Left lobe of liver (tissue), 2 donors: Measurements from ENCODE around the gene FAM53B. TPM values are rescaled to one million over a fixed set of nuclear protein-coding genes. Genes with fewer than 3 reads are reported as not detected.

ENCODE experiments used
- ATAC-seq: fragments of 200-7000 bp; cut with Tn5 transposase; one replicate; pipeline ENCODE4 v1.9.1; 2020; ENCODE audit warnings: mild to moderate bottlenecking, moderate library complexity
- DNase-seq: peaks from one replicate; pipeline ENCODE4 v3.0.0-alpha.2; 2020; ENCODE audit warnings: low spot score
- total RNA-seq: library from RNA; stranded (reverse); gene quantifications from one replicate; pipeline ENCODE4 v1.2.1, GENCODE V29; 2021
- donor health status: DM: no; HTN: no; CAD: no; lungs with moderate emphysema.
- donor health status: DM: no; HTN: yes; CAD: no.

FAM53B gene
- total RNA-seq, 1 donor from 2014 or later = 5.7 TPM

DNA sequence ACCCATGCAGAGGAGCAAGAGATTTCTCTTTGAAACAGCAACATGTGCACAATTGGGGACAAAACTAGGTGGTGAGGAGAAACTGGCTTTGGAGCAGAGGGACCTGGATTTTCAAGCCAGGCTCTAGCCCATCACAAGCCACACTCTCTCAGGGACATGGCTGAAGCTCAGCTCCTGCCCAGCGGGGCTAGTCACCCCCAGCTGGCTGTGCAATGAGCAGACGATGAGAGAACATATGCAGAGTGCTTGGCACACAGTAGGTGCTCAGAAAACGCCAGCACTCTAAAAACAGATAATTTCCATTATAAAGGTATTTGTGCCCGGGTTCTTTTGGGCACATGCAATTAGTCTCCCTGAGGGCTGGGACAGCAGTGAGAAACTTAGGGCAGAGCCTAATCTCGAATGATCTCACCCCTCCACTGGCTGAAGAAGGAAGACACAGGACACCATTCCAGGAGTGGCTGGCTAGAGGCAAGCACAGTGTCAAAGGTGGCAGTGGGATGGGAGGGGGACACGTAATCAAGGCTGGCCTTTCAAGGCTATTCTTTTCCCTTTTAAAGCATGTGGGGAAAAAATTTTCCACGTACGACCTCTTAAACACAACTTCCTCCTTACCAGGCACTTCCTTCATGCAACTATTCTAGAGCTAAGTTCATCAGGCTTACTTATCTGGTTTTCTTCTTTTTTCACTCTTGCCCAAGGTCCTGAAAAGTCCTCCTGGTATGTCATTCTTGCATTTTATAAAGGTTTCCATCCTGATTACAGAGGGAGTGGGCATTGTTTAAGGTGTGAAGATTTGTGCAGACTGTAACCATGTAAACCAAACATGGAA lies 15.1 kb downstream of the FAM53B start:
- ATAC-seq (peak; percentile 25), DNase-seq (no peak)

DNA sequence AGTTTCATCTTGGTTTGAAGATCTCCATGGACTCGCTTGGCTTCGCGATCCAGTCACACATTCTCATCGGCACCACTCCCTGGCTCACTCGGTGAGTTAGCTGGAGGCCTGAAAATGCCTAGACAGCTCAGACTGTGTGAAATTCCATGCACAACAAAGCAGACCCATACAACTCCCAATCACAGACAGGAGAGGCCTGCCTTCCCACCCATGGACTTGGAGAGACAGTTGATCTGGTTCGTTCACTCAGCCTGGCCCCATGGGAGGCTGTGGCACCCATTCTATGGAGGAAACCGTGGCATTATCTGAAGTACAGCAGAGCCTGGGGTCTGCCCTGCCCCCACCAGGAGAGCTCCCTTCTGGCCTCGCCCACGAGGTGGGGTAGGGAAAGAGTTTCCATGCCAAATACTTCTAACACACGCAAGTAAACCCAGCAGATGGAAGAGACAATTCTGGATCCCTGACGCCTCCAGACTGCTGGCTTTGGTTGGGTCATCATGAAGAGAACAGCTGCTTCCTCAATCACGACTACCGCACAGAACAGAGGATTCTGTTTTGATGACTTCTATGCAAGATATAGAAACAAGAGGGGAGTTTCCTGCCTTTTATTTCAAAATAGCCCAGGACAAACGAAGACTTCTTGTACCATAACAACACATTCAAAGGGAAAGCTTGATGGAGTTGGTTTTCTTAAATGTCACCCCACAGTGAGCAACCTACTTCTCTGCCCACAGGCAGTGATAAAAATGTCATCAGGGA lies 15.9 kb downstream of the FAM53B start:
- DNase-seq (no peak), ATAC-seq (peak; percentile 27)

DNA sequence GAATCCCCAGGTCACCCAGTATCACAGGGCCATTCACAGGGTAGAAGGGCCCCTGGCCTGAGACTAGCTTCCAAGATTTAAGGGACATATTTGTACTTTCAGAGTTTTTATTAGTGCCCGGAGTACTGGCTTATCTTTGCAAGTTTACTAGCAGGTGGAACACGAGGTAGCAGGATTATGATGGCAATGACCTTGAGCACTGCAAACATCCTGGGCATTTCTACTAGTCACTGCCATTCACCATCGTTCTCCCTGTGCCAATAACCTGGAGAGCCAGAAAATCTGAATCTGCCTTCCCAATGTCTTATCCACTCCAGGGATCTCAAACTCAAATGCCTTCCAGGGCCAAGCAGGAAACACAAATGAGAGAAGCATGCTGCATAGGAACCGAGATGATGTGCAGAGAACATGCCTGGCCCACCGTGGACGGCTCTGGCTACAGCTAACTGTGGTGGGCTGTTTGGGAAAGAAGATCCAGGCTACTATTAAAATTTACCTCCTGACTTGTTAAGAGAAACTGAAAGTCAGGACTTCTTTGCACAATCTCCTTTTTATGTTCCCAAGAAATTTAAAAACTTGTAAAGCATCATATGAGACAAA lies 16.7 kb downstream of the FAM53B start:
- ATAC-seq = no peak
- DNase-seq = no peak

DNA sequence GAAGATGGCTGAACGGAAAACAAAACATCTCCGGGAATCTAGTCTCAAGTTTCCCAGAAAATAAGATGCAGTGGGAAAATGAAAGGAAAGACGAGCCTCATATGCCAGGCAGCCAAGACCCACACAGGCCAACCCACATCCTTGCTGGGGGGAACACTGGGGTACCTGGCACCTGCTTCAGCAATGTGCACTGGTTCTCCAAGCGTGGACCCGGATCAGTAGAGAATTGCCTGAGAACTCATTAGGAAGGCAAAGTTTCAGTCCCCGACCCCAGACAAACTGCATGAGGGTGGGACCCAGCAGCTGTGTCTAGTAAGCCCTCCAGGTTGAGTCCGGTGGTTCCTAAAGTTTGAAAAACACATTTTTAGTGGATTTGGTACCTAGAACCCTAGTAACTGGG lies 18.4 kb downstream of the FAM53B start:
- no peak for DNase-seq
- ATAC-seq = no peak

DNA sequence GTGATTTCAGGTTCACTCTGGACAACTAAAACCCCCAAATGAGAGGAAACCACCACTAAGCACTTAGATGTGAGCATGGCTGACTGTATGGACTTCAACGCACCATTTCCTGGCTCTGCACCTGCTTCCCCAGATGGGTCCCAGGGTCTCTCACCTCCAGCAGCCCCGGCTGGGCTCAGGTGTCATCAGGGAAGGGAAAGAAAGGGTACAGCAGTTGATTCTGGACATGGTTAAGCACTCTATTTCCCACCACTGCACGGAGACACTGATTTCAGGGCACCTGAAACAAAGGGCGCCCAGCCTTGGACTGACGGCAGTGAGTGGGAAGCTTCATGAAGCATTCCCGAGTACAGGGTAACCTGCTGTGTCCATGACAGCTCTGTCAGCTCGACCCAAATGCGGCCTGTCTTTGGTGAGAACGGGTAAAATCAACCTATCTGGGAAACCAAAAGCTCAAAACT lies 19.0 kb downstream of the FAM53B start:
- ATAC-seq = no peak
- no peak for DNase-seq

DNA sequence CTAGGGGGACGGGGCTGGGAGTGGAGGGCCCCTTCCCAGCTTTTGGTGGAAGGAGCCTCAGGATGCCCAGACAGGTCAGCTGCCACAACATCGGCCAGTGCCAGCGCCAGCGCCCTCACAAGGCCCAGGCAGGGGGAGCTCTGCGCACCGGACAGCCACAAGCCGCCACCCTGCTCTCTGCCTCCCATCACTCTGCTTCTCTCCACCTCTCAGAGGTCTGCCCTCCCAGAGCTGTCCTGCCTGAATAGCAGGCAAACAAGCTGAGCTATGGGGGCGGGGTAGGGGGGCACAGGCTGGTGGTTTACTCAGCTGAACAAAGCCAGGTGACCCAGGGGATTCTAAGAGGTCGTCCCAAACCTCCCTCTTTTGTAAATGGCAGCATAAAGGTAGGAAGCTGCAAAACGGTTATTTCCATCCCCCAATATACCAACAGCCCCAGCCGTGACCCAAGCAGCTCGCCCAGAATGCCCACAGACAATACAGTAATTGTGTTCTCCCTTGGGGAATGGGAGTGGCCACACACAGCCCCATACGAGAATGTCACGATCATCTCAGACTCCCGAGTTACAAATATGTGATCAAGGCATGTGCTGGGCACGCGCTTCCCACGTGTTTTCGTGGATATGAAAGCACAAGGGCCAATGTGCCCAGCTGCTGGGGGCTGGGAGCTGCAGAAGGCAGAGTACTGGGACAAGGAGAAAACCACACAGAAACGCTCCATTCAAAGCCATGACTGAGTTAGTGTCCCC lies 19.7 kb downstream of the FAM53B start:
- ATAC-seq (no peak), DNase-seq (no peak)

DNA sequence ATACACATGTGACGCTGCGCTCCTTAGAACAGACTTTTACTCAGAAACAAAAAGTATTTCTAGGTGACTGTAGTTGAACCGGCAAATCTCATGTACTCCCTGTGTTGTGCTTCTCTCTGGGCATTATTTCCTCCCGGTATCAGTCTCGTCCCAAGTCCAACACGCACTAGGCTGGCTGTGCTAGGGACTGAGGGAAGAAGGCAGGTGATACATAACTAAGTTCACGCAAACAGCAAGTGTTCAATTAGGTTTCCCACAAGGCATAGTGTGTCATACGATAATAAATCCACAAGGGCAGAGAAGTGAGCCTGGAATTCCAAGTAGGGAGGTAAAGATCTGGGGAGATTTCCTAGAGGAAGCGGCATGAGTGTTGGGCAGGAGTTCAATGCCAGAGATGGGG lies 20.4 kb downstream of the FAM53B start:
- DNase-seq (no peak), ATAC-seq (no peak)

DNA sequence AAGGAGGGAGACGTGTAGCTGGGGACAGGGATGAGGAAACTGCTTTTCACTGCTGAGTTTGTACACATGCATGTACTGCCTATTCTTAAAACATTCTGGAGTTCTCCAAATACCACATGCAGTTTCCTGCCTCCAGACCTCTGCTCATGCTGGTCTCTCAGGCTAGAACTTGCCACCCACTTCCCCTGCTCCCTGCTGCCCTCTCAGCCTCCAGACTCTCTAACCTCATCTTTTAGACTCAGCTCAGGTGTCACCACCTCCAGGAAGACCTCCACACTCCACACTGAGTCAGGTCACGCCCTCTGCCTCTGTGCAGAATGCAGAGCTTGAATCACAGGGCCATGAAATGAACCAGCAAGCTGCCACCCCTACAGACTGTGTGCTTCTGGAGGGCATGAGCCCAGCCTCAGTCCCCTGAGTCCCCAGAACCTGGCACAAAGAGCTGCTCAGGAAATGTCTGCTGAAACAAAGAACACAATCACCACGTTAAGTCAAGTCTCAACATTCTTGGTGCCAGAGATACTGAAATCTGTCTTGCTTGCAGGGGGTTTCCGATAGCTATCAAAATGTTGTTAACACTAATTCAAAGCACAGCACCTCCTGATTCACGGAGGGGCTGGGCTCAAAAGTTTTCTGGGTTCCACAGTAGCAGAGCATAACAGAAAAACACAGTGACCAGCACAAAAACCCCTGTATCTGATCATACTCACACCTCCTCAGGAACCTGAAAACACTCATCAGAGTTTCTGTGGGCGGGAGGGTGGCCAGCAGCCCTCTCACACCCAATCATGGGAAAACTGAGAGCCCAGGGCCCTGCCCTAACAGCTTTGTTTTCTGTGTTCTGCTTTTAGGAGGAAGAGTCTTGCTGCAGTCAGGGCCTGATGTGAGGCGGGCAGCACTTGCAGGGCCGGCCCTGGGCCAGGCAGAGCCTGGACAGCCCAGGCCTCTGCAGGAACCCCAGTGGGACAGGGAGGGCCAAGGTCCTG lies 21.1 kb downstream of the FAM53B start:
- ATAC-seq (peak; percentile 47), DNase-seq (no peak)

DNA sequence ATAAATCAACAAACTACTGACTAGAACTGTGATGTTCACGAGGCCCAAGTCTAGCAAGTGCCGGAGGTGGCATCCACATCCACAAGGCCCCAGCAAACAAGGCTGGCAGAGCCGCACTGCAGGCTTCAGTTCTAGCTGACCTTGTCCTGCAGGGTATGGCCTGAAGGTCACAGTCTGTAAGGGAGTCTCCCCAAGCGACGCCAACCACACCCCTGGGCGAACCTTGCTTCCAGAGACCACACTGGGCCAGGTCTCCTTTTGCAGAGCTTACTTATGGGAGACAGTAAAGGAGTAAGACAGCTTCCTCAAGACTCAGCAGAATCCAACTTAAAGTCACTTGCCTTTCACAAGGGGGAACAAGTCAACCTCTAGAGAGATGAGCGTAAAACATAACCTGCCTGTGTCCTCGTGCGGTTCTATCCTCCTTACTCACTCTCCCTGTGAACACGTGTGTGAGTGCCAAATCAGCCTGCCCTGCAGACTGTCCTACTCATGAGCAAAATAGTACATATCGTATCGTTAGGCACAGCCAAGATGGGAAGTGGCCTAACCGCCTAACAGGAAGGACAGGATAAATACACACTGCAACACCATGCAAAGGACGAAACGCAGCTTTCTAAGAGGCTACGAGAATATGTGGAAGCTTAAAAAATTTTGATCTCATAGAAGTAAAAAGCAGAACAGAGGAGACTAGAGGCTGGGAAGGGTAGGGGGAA lies 22.7 kb downstream of the FAM53B start:
- DNase-seq (no peak), ATAC-seq (peak; percentile 42)

DNA sequence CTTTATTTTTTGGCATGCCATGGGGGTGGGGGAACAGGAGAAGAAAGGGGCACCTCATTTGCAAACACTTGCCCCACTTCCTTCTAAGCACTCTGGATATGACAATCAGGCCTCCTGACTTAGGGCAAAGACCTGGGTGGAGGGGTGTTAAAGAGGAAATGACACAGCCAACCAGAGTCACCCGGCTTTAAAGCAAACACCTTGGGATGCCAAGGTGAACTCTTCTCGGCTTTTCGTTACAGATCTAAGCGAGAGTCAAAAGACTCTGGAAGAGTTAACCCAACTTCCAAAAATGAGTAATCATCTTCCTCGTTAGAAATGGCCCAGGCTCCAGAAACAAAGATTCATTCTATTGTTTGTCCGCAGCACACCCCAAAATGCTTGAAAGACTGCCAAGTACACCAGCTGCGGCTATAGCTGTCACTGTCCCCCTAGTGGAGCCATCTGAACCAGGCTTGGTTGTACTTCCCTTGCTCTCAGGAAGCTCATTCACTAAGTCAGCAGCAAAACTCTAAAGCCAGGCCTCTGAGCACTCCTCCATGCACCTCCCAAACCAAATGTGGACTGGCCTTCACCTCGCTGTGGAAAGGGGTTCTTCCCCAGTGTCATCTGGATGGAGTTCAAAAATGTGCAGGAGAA lies 24.8 kb downstream of the FAM53B start:
- ATAC-seq = peak; percentile 58
- DNase-seq = no peak

DNA sequence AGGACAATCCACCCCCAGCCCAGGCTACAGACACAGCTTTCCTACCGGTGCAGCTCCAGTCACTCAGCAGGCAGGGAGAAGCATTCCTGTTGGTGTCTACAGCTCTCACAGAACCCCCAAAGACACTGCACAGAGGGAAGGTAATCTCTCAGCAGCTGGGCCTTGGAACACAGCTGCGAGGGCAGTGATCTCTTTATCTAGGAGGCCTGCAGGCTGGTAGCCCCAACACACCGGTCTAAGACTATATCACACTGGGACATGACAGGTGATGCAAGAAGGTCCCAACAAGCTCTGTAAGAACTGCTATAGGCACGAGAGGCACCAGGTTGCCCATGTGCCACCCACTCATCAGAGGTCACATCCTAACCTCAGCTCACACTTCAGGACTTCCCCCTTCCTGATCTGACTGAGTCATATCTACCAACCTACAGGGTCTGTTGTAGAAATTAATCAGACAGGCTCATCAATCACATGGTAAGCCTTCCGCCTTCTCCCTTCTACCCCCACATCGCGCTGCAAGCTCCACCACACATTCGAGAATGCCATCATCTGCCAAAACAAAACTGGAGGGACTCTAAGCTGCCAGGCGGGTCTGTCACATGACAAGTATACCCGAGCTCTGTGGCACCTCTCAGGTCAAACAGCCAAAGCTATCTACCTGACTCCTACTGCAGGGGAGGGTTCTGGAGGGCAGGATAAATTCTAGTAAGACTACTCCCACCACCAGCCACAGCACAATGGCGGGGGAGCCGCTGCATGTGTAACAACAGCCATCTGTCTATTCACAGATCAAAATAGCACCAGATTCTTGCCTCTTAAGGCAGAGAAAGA lies 26.1 kb downstream of the FAM53B start:
- no peak for DNase-seq
- peak; percentile 17 for ATAC-seq

DNA sequence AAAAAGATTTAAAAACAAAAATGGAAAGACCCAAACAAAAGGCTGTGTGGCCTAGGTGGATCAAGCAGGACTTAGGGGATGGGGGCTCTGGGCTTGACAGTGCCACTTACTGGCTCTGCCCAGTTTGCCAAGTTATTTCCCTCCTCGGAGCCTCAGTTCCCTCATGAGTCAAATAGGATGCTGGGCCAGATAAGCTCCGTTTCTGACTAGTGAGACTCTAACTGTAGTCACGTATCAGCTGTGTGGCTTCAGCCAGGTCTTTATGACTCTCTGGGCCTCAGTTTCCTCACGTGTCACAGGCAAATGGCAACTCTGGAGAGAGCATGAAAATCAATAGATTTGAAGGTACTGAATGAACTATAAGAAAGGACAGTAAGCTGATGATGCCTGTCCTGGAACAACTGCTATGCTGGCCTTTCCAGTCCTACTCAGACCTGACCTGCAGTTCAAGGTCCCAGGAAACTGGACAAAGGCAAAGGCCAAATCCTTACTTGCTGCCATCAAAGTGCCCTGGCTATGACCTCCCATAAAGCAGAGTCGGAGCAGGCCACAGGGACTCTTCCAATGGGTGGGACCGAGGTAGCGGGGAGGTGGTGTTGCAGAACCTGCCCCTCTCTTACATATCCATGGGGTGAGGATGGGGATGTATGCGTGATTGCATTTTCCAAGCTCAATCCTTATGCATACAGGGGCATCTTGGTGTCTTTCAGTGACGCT lies 27.0 kb downstream of the FAM53B start:
- DNase-seq (no peak), ATAC-seq (no peak)

DNA sequence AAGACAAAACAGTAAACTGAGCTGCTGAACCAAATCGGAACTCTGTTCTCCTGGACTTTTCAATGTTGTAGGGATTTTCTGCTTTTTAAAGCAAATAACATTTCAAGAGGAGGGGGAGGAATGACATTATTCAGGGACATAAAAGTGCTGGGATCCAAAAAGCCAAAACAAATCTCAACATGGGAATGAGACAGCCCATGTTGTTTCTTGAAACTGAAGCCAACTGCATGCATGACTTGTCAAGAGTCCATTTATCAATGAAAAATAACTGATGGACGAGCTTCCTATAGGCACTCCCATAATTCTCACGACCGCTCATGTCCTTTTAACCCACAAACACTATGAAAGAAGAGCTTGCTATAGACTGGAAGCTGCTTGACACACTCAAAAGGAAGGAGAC lies 27.8 kb downstream of the FAM53B start:
- no peak for ATAC-seq
- DNase-seq = no peak

DNA sequence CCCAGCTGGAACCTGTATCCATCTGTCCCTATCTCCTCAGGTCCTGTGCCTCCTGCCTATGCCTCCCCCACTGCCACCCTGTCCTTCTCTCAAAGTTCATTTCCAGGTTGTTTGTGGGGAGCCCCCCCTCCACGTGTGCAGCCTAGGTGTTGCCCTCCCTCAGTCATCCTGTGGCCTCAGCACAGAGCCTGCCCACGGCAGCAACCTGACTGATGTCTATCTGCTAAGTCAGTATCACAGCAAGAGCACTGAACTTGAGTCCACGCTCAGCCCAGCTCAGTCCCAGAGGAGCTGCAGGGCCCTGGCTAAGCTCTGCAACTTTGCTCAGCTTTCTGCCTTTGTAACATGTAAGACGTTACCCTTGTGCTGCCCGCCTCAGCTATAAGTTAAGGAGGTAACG lies 28.7 kb downstream of the FAM53B start:
- DNase-seq (no peak), ATAC-seq (no peak)

DNA sequence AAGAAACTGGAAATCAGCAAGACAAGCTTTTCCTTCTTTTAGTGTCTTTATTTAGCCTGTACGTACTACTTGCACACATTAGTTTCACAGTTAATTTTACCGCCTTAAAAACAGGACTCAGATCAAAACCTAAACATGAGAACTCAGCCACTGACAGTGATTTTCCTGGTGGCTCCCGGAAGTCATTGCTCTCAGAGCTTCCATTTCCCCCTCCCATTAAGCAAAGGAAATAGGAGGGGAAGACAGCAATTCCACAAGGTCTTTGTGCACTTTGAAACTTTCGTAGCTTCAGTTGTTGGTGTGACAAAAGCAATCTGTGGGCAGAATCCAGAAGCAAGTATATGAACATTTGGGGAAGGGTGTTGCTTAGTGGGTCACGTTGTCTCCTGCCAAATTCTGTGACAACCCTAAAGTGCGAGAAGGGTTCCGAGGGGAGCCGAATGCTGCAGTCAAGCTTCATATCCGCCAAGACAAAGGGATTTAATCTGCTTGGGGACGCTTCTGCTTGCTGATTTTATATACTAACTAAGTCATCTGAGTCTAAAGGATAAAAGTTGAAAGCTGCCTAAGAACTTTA lies 30.4 kb downstream of the FAM53B start:
- DNase-seq (no peak), ATAC-seq (no peak)

DNA sequence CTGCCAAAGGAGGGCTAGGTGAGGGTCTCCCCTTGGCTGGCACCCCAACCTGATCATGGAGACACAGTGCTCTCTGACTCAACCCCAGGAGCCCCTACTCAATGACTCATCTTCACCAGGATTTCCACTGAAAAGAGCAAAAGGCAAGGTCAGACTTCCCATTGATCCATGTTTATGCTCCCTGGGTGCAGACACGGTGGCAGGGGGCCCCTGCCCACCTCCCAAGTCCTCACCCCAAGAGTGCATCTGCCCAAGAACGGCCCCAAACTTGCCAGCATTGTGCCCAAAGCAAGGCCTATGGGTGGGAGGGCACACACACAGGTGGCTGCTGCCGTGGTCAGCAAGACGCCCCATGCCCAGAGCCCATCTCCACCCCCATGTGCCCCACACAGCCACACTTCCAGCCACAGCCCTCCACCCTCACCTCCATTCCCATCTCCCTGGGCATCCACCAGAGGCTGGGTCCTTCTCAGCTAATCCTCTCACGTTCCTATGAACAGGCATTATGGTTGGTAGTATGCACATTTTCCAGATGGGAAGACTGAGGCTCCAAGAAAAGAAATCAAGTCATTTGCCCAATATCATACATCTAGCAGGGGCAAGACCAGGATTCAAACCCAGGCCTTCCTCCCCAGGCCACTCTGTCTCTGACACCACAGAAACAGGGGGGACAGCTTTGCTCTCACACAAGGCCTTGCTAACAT lies 31.3 kb downstream of the FAM53B start:
- ATAC-seq = no peak
- DNase-seq = no peak
